CD4-positive, alpha-beta T cell (primary cell): ENCODE measurements around the gene MAD2L1BP. TPM values are rescaled to one million over a fixed set of nuclear protein-coding genes. Genes with fewer than 3 reads are reported as not detected.
"Not testable (repeated sequence)": the region's sequence is repeated elsewhere in the genome, so short reads cannot be mapped to it uniquely, and the experiment has no call there.

Experiments
- ATAC-seq: fragments of 200-7000 bp; cut with Tn5 transposase; one replicate; pipeline ENCODE4 v1.10.0; 2022; ENCODE audit warnings: mild to moderate bottlenecking; ENCODE audit not compliant: poor library complexity
- CTCF ChIA-PET: fragments of 350-600 bp; sonication (Branson Sonifier 250); formaldehyde crosslinking; loops from one replicate; lab custom pipeline; 2021; ENCODE audit warnings: antibody characterized with exemption, inconsistent platforms; lab: Charles Lee
- POLR2A ChIA-PET: fragments of 350-600 bp; sonication (Branson Sonifier 250); formaldehyde crosslinking; loops from one replicate; lab custom pipeline; 2021; ENCODE audit warnings: antibody characterized with exemption, inconsistent platforms; lab: Charles Lee
- DNase-seq, 14 experiments: peaks; one replicate each; pipeline ENCODE4 v3.0.0-alpha.2; 2013 to 2020; ENCODE audit warnings: mixed read lengths in 2 of 14
- H3K27ac ChIP-seq, 2 donors: one replicate each; pipeline versions ENCODE4 v1.5.1 to v1.7.0; 2013; ENCODE audit warnings: low read length in 2 of 2, low read depth in 1 of 2, mild to moderate bottlenecking in 1 of 2
- H3K27me3 ChIP-seq, 2 experiments: 1 replicate in 1 of 2; 2 replicates in 1 of 2; pipeline versions ENCODE4 v1.6.1 to v1.7.0; 2013; ENCODE audit warnings: low read length in 2 of 2, control low read depth in 1 of 2, mild to moderate bottlenecking in 1 of 2, moderate library complexity in 1 of 2; ENCODE audit not compliant: insufficient read depth in 2 of 2, control insufficient read depth in 1 of 2
- H3K36me3 ChIP-seq: one replicate; pipeline ENCODE4 v1.6.1; 2013; ENCODE audit warnings: low read length, control low read depth; ENCODE audit not compliant: insufficient read depth
- H3K4me1 ChIP-seq: one replicate; pipeline ENCODE4 v1.6.1; 2013; ENCODE audit warnings: low read length, control low read depth; ENCODE audit not compliant: insufficient read depth
- H3K4me3 ChIP-seq: one replicate; pipeline ENCODE4 v1.5.1; 2013; ENCODE audit warnings: mild to moderate bottlenecking, low read length, moderate library complexity
- H3K9me3 ChIP-seq, 2 experiments: 1 replicate in 1 of 2; 2 replicates in 1 of 2; pipeline versions ENCODE4 v1.6.1 to v1.7.0; 2013; ENCODE audit warnings: low read length in 2 of 2, mild to moderate bottlenecking in 2 of 2, control low read depth in 1 of 2, moderate library complexity in 1 of 2; ENCODE audit not compliant: control insufficient read depth in 1 of 2, insufficient read depth in 1 of 2
- H3K27ac Mint-ChIP-seq: one replicate; pipeline ENCODE4 v1.8.0; 2020; ENCODE audit warnings: mixed read lengths
- H3K27me3 Mint-ChIP-seq: one replicate; pipeline ENCODE4 v1.8.0; 2021; ENCODE audit warnings: mixed read lengths
- H3K36me3 Mint-ChIP-seq: one replicate; pipeline ENCODE4 v1.8.0; 2021; ENCODE audit warnings: low read depth, mixed read lengths
- H3K4me1 Mint-ChIP-seq: one replicate; pipeline ENCODE4 v1.8.0; 2021; ENCODE audit warnings: low read depth, mixed read lengths
- H3K4me3 Mint-ChIP-seq: one replicate; pipeline ENCODE4 v1.8.0; 2020; ENCODE audit warnings: mild to moderate bottlenecking, mixed read lengths
- H3K9me3 Mint-ChIP-seq: one replicate; pipeline ENCODE4 v1.8.0; 2020; ENCODE audit warnings: mixed read lengths
- CTCF ChIP-seq: fragments of 200-600 bp; IDR thresholded peaks from one replicate; pipeline ENCODE4 v1.8.0; 2022; ENCODE audit warnings: antibody characterized with exemption, mild to moderate bottlenecking
- intact Hi-C, 2 experiments: fragments of 100-400 bp; cut with DNase I in 1 of 2; cut with micrococcal nuclease in 1 of 2; formaldehyde crosslinking; loops; one replicate each; pipeline versions ENCODE4 v1.15.1 to v1.9.0; 2023 to 2025; cut with DNase I, micrococcal nuclease
- polyA plus RNA-seq, 2 donors: library from polyadenylated mRNA; unstranded; fragments of 120-200 nt; gene quantifications; one replicate each; pipeline ENCODE4 v1.2.1, GENCODE V29; 2013
- total RNA-seq, 174 experiments: library from RNA in 2 of 174; stranded (reverse) in 2 of 174; gene quantifications; one replicate each; pipeline ENCODE4 v1.2.3 and lab custom pipeline; 2021 to 2026

The MAD2L1BP gene, protein sequence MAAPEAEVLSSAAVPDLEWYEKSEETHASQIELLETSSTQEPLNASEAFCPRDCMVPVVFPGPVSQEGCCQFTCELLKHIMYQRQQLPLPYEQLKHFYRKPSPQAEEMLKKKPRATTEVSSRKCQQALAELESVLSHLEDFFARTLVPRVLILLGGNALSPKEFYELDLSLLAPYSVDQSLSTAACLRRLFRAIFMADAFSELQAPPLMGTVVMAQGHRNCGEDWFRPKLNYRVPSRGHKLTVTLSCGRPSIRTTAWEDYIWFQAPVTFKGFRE
- 10 to 100 TPM; 36.6 to 39.2 TPM for total RNA-seq
- 14.2 TPM for polyA plus RNA-seq (2013, experiment 1 of 2)
- polyA plus RNA-seq (2013, experiment 2 of 2): 13.3 TPM
- 9.7 to 53.6 (median 25.3) reads per million in 172 experiments for total RNA-seq (lab: John Stamatoyannopoulos, UW)

- no peaks in the 10 kb centered on the region for H3K9me3 ChIP-seq
- peak; percentile 87 for ATAC-seq
- Mint-ChIP-seq H3K9me3 (no peaks in the 10 kb centered on the region), H3K27me3 (no peaks in the 10 kb centered on the region), H3K36me3 (peaks cover 35% of the 10 kb centered on the region), H3K4me1 (peaks cover 47% of the 10 kb centered on the region), H3K4me3 (peak within 1 kb of the TSS; percentile 95), H3K27ac (peak within 1 kb of the TSS; percentile 97)
- intact Hi-C loops: loop anchor here in 1 of 2 experiments (10.0 kb wide), 1 partner anchor 589 kb away; the partner anchor contains the start of gene SLC29A1
- peak within 1 kb of the TSS; percentile 72 for H3K4me3 ChIP-seq
- peaks cover 44% of the 10 kb centered on the region for H3K4me1 ChIP-seq
- peak within 1 kb of the TSS; percentile 39 to 88 for H3K27ac ChIP-seq
- H3K36me3 ChIP-seq: peaks cover 22% of the 10 kb centered on the region
- peak; percentile 73 to 91 (median 83) for DNase-seq
- H3K27me3 ChIP-seq: no peaks in the 10 kb centered on the region
- ChIA-PET POLR2A (interaction anchor here (0.6 to 2.1 kb wide), 7 partner anchors 10 to 463 kb away, joined by 3 to 19 read pairs (median 4); partner anchors contain the start of genes MRPS18A and RSPH9), CTCF (interaction anchor here (1.1 to 1.6 kb wide), 2 partner anchors 32 to 33 kb away, joined by 3 to 7 read pairs; no protein-coding TSS in a partner anchor)
- no peak for TF ChIP-seq CTCF
Observed at GRCh38 chr6:43635387-43636307, at the start of gene MAD2L1BP. Gene MAD2L1BP, plus strand, starts transcription at chr6:43635840. Its CDS starts 36 bp downstream, at chr6:43635876.

DNA sequence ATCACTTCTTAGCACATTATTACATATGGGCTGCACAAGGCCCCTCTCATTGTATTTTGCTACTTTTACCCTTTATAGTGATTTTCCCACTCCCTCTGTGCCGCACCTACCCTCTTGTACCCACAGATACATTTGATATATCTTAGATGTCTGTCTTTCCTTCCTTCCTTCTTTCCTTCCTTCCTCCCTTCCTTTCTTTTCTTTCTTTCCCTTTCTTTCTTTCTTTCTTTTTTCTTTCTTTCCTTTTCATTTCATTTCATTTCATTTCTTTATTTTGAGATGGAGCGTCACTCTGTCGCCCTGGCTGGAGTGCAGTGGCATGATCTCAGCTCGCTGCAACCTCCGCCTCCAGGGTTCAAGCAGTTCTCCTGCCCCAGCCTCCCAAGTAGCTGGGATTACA is 47.4 kb upstream of the MAD2L1BP start:
- Histone ChIP-seq H3K4me1 (peaks cover 27% of the 10 kb centered on the region), H3K9me3 (no peaks in the 10 kb centered on the region), H3K36me3 (peaks cover 54% of the 10 kb centered on the region), H3K27me3 (no peaks in the 10 kb centered on the region), H3K27ac (no peak overlapping the region), H3K4me3 (no peak overlapping the region)
- Mint-ChIP-seq H3K27me3 (no peaks in the 10 kb centered on the region), H3K9me3 (no peaks in the 10 kb centered on the region), H3K36me3 (peaks cover 75% of the 10 kb centered on the region), H3K4me3 (no peak overlapping the region), H3K4me1 (peaks cover 29% of the 10 kb centered on the region), H3K27ac (no peak overlapping the region)
- ChIA-PET CTCF (no interaction called here), POLR2A (no interaction called here)
- ATAC-seq (no peak), DNase-seq (no peak)
- no peak for TF ChIP-seq CTCF
- intact Hi-C loops: no loop called here

- H3K27ac ChIP-seq, H3K27me3 ChIP-seq, POLR2A ChIA-PET, H3K9me3 Mint-ChIP-seq, H3K4me3 Mint-ChIP-seq, intact Hi-C loops, ATAC-seq, H3K4me3 ChIP-seq, DNase-seq, H3K27me3 Mint-ChIP-seq, H3K27ac Mint-ChIP-seq, H3K9me3 ChIP-seq, CTCF ChIA-PET: not testable (repeated sequence)
- Histone ChIP-seq H3K4me1 (peaks cover 17% of the 10 kb centered on the region), H3K36me3 (peaks cover 40% of the 10 kb centered on the region)
- peaks cover 63% of the 10 kb centered on the region for H3K36me3 Mint-ChIP-seq
- peaks cover 16% of the 10 kb centered on the region for H3K4me1 Mint-ChIP-seq
Observed at GRCh38 chr6:43589564-43589963, 46.1 kb upstream of the MAD2L1BP start.
